Ovary (tissue), 9 donors: ENCODE data around the gene CFDP1. TPM values are rescaled to one million over a fixed set of nuclear protein-coding genes. Genes with fewer than 3 reads are reported as not detected.

Experiments
- DNase-seq, 5 donors: peaks; one replicate each; pipeline ENCODE4 v3.0.0-alpha.2; 2019 to 2020
- H3K27ac ChIP-seq, 2 donors: fragments of 200-600 bp; one replicate each; pipeline versions ENCODE4 v1.5.1 to v1.8.0; 2019 to 2022
- H3K27me3 ChIP-seq: fragments of 200-600 bp; one replicate; pipeline ENCODE4 v1.8.0; 2022
- H3K36me3 ChIP-seq: fragments of 200-600 bp; sonication (generic); one replicate; pipeline ENCODE4 v1.5.1; 2019
- H3K4me1 ChIP-seq: one replicate; pipeline ENCODE4 v1.8.1; 2013; ENCODE audit warnings: mild to moderate bottlenecking, moderate library complexity; ENCODE audit not compliant: insufficient read depth
- H3K4me3 ChIP-seq: fragments of 200-600 bp; sonication (generic); one replicate; pipeline ENCODE4 v1.5.1; 2017
- H3K9me3 ChIP-seq, 2 donors: fragments of 200-600 bp in 1 of 2; sonication (generic) in 1 of 2; one replicate each; pipeline versions ENCODE4 v1.5.1 to v1.8.1; 2013 to 2019; ENCODE audit warnings: mild to moderate bottlenecking in 1 of 2, moderate library complexity in 1 of 2
- CTCF ChIP-seq, 3 donors: fragments of 450-650 bp in 2 of 3; fragments of 200-600 bp in 1 of 3; IDR thresholded peaks; one replicate each; pipeline versions ENCODE4 v1.5.1 to v1.8.0; 2016 to 2022; ENCODE audit warnings: antibody characterized with exemption in 3 of 3, mild to moderate bottlenecking in 1 of 3
- EP300 ChIP-seq: sonication (generic); formaldehyde crosslinking; IDR thresholded peaks from one replicate; pipeline ENCODE4 v1.6.1; 2017; ENCODE audit warnings: antibody characterized with exemption
- POLR2A ChIP-seq: fragments of 450-650 bp; IDR thresholded peaks from one replicate; pipeline ENCODE4 v1.6.1; 2017; ENCODE audit warnings: antibody characterized with exemption, mild to moderate bottlenecking, moderate library complexity
- WGBS, 3 donors: extraction: QIAGEN DNeasy Blood & Tissue Kit in 1 of 3; methylation state at CpG; one replicate each; pipeline versions ENCODE4 v1.1.5 to v1.1.7; 2013 to 2017; 5-methylcytosine and 5-hydroxymethylcytosine counted together
- intact Hi-C, 4 donors: fragments of 100-400 bp; cut with DNase I; formaldehyde crosslinking; loops; one replicate each; pipeline versions ENCODE4 v1.11.0 to v1.15.1; 2022 to 2023
- polyA plus RNA-seq, 2 donors: library from polyadenylated mRNA; stranded (reverse); fragments of 200-250 nt in 1 of 2; fragments of 350-450 nt in 1 of 2; fragmentation: Illumina TruSeq in 1 of 2; extraction: RNeasy Lipid Tissue Mini Kit (QIAGEN cat#74804) in 1 of 2; gene quantifications; one replicate each; pipeline ENCODE4 v1.2.3, GENCODE V29; 2013 to 2014
- total RNA-seq, 7 donors: library from RNA; depleted of rRNA in 2 of 7; stranded (reverse); fragments of >200 nt in 2 of 7; fragmentation: NEBNext Ultra II Directional in 3 of 7; extraction: Animal tissue kit (Norgen Biotek cat#: 25700) in 3 of 7; gene quantifications; one replicate each; pipeline versions ENCODE4 v1.1.0 to v1.2.4, GENCODE V29; 2016 to 2023
- donor health status: DM: no; HTN: no; CAD: no; lungs with moderate emphysema.
- donor health status: DM: no; HTN: no; CAD: no.
- donor health status: Bipolar disorder and iron deficiency.
- donor health status: DM: yes; HTN: yes; CAD: no.
- donor health status: DM: no; HTN: no; CAD: no.
- donor health status: DM: yes; HTN: yes; CAD: no.

CFDP1 gene
- total and polyA plus RNA-seq, 9 donors: 67.0 to 173 (median 73.0) TPM

GRCh38 chr16:75364286-75364791 lies 69.0 kb downstream of the CFDP1 start:
- H3K36me3 ChIP-seq: no peaks in the 10 kb centered on the region
- H3K27ac ChIP-seq: no peak overlapping the region
- H3K4me1 ChIP-seq: peaks cover 2% of the 10 kb centered on the region
- H3K9me3 ChIP-seq: no peaks in the 10 kb centered on the region
- no peaks in the 10 kb centered on the region for H3K27me3 ChIP-seq
- intact Hi-C loops: no loop called here
- WGBS, 3 donors: 49 to 73% (median 70%) methylated on average over 2 of the region's 2 CpGs
- DNase-seq: no peak
- H3K4me3 ChIP-seq: no peak overlapping the region
- TF ChIP-seq POLR2A (no peak), EP300 (no peak), CTCF (IDR thresholded peaks at IDR 0.05) (no peak)

GRCh38 chr16:75362846-75363245 lies 70.5 kb downstream of the CFDP1 start:
- no peaks in the 10 kb centered on the region for H3K9me3 ChIP-seq
- no peak overlapping the region for H3K27ac ChIP-seq
- no peaks in the 10 kb centered on the region for H3K36me3 ChIP-seq
- peaks cover 2% of the 10 kb centered on the region for H3K4me1 ChIP-seq
- no peak for TF ChIP-seq CTCF (IDR thresholded peaks at IDR 0.05)
- TF ChIP-seq POLR2A: no peak
- no peak for TF ChIP-seq EP300
- no peak for DNase-seq
- WGBS, 3 donors: 80 to 91% (median 88%) methylated on average over 3 of the region's 3 CpGs
- intact Hi-C loops: no loop called here
- no peaks in the 10 kb centered on the region for H3K27me3 ChIP-seq
- no peak overlapping the region for H3K4me3 ChIP-seq

GRCh38 chr16:75361936-75362335 lies 71.4 kb downstream of the CFDP1 start:
- Histone ChIP-seq H3K9me3 (no peaks in the 10 kb centered on the region), H3K4me1 (peaks cover 2% of the 10 kb centered on the region), H3K36me3 (no peaks in the 10 kb centered on the region), H3K27ac (no peak overlapping the region), H3K4me3 (no peak overlapping the region), H3K27me3 (no peaks in the 10 kb centered on the region)
- intact Hi-C loops: no loop called here
- no peak for DNase-seq
- no peak for TF ChIP-seq POLR2A
- TF ChIP-seq CTCF (IDR thresholded peaks at IDR 0.05): no peak
- TF ChIP-seq EP300: no peak
- WGBS, 3 donors: 81 to 94% (median 93%) methylated on average over 5 of the region's 5 CpGs

- 95 to 97% (median 96%) methylated on average over 3 of the region's 3 CpGs for WGBS, 3 donors
- TF ChIP-seq CTCF (IDR thresholded peaks at IDR 0.05): no peak
- no peak for TF ChIP-seq POLR2A
- TF ChIP-seq EP300: no peak
- H3K27ac ChIP-seq: no peak overlapping the region
- H3K4me3 ChIP-seq: no peak overlapping the region
- no peak for DNase-seq
- no peaks in the 10 kb centered on the region for H3K4me1 ChIP-seq
- no peaks in the 10 kb centered on the region for H3K36me3 ChIP-seq
- H3K27me3 ChIP-seq: no peaks in the 10 kb centered on the region
- intact Hi-C loops: no loop called here
- H3K9me3 ChIP-seq: no peaks in the 10 kb centered on the region
These were observed 79.1 kb downstream of the CFDP1 start for GRCh38 chr16:75354170-75354569.

GRCh38 chr16:75351183-75351582 lies 82.1 kb downstream of the CFDP1 start:
- no peak overlapping the region for H3K27ac ChIP-seq

More at GRCh38 chr16:75351183-75351582, 82.1 kb downstream of the CFDP1 start:
- Histone ChIP-seq H3K27me3 (no peaks in the 10 kb centered on the region), H3K4me3 (no peak overlapping the region), H3K9me3 (no peaks in the 10 kb centered on the region), H3K36me3 (no peaks in the 10 kb centered on the region), H3K4me1 (no peaks in the 10 kb centered on the region)
- TF ChIP-seq EP300 (no peak), CTCF (IDR thresholded peaks at IDR 0.05) (no peak), POLR2A (no peak)
- intact Hi-C loops: no loop called here
- DNase-seq: no peak
